Measurements from ENCODE around the gene DDHD1.
"Not testable (repeated sequence)": the region's sequence is repeated elsewhere in the genome, so short reads cannot be mapped to it uniquely, and the experiment has no call there.

DDHD1 gene

DNA sequence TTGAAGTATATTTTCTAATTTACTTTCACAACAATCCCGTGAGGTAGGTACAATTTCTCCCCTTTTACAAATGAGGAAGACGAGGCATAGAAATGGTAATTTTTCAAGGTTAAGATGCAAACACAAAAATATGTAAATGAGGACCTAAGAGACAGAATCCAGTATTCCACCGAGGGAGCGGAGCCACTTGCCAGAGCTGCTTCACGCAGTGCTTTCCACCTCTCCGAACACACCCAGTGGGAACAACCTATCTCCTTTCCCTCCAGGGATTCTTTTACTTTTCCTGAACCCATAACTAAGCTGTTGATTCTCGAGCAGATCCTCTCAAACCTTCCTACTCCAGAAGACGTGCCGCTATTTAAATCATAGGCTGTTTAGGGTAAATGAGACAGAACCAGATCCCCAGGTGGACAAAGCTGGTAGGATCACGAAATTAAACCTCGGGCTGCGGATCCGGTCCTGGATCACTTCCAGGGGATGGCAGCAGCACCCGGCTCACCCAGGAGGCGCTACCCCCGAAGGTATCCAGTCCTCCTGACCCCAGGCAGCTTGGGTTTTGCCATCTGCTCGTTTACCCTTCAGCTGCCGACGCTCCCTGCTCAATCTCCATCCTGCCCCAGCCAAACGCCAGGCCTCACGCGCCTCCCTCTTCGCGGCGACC is 1.5 kb downstream of the DDHD1 start:
- DNase-seq: peak; percentile 86

- DNase-seq: no peak
Observed at GRCh38 chr14:53149668-53150316, 3.3 kb downstream of the DDHD1 start.

DNA sequence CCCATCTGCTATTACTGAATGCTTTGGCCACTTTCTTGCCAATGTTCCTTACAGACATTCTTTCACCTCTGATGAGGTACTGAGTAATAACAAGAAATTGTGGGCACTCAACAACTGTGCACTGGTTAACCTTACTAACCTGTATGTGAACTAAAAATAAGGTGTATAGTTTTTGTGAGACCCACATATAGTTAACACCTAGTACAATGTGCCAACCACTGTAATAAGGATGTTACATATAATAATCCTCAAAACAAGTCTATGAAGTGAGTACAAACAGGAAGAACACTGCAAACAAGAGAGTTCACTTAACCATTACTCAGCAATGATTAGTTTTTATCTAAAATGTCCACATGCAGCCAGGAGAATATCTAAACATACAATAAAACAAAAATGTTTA is 4.5 kb downstream of the DDHD1 start:
- no peak for DNase-seq

GRCh38 chr14:53147893-53148292 is 5.2 kb downstream of the DDHD1 start:
- no peak for DNase-seq

- DNase-seq: no peak
Observed at GRCh38 chr14:53147208-53147607, 5.9 kb downstream of the DDHD1 start.

GRCh38 chr14:53146739-53147138 is 6.4 kb downstream of the DDHD1 start:
- DNase-seq: no peak

GRCh38 chr14:53144244-53144643 is 8.9 kb downstream of the DDHD1 start:
- DNase-seq: no peak

- no peak for DNase-seq
Observed at GRCh38 chr14:53140585-53140984, 12.5 kb downstream of the DDHD1 start.

DNA sequence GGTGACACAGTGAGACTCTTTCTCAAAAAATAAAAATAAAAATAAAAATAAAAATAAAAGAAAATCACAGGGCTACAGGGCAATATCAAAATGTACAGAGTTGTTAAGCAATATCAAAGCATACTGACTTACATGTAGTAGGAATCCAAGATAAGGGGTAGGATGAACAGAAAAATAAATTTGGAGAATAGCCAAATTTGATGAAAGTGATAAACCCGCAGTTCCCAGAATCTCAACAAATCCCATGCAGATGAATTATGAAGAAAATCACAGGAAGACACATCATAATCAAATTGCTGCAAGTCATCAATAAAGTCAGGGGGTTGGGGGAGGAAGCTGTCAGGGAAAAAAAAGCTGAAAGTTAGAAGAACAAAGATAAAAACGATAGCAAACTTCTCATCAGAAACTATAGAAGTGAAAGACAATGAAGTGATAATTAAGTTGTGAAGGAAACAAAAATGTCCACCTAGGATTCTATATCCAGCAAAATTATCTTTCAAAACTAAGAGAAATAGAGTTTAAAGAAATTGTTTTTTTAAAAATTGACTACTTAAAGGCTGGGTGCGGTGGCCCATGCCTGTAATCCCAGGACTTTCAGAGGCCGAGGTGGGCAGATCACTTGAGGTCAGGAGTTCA is 15.4 kb downstream of the DDHD1 start:
- no peak for DNase-seq

GRCh38 chr14:53130491-53130890 is 22.6 kb downstream of the DDHD1 start:
- not testable (repeated sequence) for DNase-seq

- no peak for DNase-seq
Observed at GRCh38 chr14:53128303-53129028, 24.7 kb downstream of the DDHD1 start.

DNA sequence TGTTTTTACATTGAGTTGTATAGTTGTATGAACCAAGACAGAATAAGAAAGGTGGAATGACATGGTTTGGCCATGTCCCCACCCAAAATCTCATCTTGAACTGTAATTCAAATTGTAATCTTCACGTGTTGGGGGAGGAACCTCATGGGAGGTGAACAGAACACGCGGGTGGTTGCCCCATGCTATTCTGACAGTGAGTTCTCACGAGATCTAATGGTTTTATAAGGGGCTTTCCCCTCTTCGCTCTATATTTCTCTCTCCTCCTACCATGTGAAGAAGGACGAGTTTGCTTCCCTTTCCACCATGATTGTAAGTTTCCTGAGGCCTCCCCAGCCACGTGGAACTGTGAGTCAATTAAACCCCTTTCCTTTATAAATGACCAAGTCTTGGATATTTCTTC is 25.3 kb downstream of the DDHD1 start:
- DNase-seq: no peak

GRCh38 chr14:53127151-53127550 is 26.0 kb downstream of the DDHD1 start:
- no peak for DNase-seq

DNA sequence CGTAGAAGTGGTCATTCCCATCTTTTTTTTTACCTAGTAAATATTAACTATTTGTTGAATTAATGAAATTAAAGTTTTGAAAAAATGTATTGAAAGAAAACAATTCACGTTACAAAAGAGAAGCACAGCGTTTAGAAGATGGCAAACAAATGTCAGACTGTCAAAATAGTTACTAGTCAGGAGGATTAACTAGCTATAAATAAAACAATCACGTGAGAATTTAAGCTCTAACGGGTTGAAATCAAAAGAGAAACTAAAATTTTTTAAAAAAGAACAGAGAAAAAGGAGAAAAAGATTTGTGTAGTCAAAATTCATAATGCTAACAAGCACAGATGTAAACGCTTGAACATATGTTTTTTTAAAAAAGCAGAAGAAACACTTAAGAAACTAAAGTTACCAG is 26.4 kb downstream of the DDHD1 start:
- no peak for DNase-seq

- DNase-seq: no peak
Observed at GRCh38 chr14:53124786-53125185, 28.3 kb downstream of the DDHD1 start.

GRCh38 chr14:53121419-53121818 is 31.7 kb downstream of the DDHD1 start:
- not testable (repeated sequence) for DNase-seq

DNA sequence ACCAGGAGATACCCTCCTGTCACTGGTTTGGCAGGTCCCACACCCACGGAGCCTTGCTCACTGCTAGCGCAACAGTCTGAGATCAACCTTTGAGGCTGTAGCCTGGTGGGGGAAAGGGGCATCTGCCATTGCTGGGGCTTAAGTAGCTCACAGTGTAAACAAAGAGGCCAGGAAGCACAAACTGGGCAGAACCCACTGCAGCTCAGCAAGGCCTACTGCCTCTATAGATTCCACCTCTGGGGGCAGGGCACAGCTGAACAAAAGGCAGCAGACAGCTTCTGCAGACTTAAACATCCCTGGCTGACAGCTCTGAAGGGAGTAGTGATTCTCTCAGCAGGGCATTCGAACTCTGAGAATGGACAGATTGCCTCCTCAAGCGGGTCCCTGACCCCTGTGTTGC is 35.6 kb downstream of the DDHD1 start:
- DNase-seq: not testable (repeated sequence)

- no peak for DNase-seq
Observed at GRCh38 chr14:53113989-53114388, 39.1 kb downstream of the DDHD1 start.

GRCh38 chr14:53110096-53110495 is 43.0 kb downstream of the DDHD1 start:
- no peak for DNase-seq

GRCh38 chr14:53109105-53110041 is 43.8 kb downstream of the DDHD1 start:
- no peak for DNase-seq

DNA sequence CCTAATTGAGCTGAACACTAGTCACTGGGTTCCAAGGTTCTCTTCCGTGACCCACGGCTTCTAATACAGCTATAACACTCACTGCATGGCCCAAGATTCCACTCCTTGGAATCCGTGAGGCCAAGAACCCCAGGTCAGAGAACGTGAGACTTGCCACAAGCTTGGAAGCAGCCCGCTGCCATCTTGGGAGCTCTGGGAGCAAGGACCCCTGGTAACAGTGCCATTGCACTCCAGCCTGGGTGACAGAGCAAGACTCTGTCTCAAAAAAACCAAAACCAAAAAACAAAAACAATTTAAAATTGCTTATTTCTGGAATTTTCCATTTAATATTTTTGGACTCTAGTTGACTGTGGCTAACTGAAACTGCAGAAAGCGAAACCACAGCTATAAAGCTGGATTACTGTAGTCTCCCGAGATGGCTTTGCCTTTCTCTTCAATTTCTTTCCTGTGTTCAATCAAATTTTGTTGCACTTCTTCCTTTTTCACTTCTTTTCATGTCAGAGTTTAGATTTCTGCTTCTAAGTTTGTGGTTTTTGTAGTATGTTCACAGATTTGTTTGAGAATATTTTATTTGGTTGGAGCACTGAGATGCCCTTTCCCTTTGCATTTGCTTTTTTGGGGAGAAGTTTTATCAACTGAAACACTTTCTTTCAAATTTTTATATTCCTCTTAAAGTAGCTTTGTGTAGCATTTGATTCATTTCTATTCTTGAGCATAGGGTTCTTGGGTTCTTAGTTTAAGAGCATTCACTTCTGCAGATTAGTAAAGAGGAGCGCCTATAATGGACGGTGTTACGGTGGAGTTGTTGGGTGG is 44.6 kb downstream of the DDHD1 start:
- no peak for DNase-seq

GRCh38 chr14:53106768-53107167 is 46.4 kb downstream of the DDHD1 start:
- DNase-seq: no peak

All from NCI-H1417 treated with DMSO at 0.1 percent for 48 hours (cell line).